Measurements from ENCODE around the gene AGAP1.

- TF ChIP-seq, protein P1, sequence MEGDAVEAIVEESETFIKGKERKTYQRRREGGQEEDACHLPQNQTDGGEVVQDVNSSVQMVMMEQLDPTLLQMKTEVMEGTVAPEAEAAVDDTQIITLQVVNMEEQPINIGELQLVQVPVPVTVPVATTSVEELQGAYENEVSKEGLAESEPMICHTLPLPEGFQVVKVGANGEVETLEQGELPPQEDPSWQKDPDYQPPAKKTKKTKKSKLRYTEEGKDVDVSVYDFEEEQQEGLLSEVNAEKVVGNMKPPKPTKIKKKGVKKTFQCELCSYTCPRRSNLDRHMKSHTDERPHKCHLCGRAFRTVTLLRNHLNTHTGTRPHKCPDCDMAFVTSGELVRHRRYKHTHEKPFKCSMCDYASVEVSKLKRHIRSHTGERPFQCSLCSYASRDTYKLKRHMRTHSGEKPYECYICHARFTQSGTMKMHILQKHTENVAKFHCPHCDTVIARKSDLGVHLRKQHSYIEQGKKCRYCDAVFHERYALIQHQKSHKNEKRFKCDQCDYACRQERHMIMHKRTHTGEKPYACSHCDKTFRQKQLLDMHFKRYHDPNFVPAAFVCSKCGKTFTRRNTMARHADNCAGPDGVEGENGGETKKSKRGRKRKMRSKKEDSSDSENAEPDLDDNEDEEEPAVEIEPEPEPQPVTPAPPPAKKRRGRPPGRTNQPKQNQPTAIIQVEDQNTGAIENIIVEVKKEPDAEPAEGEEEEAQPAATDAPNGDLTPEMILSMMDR (IDR thresholded peaks at IDR 0.05; ENCODE audit: low read depth, low read length, poor library complexity, severe bottlenecking) = no peak
- no peak for TF ChIP-seq EZH2phosphoT487 (IDR thresholded peaks at IDR 0.05; ENCODE audit: borderline replicate concordance, low read length)
Observed at GRCh38 chr2:236056141-236056540, 562.3 kb downstream of the AGAP1 start.

Measured in DOHH2 (cell line).